ENCODE results near the gene IL25.
"Not testable (repeated sequence)": the region's sequence is repeated elsewhere in the genome, so short reads cannot be mapped to it uniquely, and the experiment has no call there.

IL25 gene

DNA sequence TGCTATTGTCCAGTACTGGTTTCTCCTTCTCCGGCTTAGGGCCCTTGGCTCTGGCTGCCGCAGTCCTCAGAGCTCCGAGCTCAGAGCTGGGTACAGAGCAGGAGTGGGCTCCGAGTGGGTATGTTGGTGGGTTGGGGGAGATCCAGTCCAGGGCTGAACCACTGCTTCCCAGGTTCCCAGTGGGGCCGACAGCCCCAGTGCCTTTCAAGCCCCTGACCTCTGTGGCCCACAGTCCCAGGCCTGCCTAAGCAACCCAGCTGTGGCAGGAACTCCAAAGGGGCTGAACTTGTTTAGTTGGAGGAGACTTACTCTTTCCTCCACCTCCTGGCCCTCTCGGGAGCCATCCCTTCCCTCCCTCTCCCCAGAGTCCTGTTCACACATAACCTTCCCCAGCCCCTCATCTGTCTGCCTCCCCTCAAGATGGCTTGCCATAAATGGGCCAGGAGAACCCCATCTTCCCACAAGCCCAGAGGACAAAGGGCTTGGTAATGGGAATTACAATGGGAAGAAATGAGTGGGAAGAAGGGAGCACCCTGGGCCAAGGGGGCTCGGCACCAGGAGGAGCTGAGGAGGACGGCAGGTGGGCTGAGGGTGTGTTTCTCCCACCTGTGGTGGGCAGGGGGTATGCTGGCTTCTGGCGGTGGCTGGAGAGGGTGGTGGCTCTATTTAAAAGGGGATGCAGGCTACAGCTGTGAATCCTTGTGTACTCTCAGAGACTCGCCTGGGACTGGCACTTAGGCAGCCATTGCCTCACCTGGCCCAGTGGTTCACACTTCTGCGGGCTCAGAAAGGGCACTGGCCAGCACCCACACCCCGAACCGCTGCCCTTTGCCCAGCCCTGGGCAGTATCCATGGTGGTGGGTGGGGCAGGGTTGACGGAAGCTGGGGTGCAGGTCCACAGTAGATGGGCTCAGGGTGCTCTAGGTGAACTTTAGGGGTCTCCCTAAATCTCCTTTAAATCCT is 39.2 kb downstream of the IL25 start:
- DNase-seq = no peak

DNA sequence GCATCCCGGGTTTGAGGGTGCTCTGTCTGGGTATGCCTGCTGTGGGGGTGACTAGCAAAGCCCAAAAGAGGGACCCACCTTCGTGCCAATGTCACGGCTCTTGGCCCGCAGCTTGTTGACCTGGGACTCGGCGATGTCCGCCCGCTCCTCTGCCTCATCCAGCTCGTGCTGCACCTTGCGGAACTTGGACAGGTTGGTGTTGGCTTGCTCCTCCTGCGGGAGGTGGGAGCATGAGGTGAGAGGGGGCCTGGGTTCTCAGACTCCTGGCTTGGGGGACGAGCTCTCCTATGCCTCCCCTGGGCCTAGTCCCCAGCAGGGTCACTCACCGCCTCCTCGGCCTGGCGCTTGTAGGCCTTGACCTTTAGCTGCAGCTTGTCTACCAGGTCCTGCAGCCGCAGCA is 41.1 kb downstream of the IL25 start:
- no peak for DNase-seq

DNA sequence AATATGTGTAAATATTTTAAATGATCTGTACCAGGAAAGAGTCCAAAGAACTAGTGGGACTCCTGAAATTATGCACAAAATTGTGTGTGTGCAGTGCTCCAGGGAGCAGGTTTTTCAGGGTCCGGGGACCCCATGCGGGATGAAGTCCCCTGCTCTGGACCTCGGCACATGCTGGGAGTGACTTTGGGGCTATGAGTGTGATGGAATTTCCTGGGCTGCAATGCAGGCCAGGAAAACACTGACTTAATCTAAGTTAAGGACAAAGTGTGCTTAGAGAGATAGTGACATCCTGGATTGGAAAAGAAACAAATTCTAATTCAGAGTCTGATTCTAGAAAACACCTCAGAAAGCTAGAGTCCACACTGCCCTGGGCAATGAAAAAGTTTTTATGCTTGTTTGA is 41.6 kb downstream of the IL25 start:
- no peak for DNase-seq

DNA sequence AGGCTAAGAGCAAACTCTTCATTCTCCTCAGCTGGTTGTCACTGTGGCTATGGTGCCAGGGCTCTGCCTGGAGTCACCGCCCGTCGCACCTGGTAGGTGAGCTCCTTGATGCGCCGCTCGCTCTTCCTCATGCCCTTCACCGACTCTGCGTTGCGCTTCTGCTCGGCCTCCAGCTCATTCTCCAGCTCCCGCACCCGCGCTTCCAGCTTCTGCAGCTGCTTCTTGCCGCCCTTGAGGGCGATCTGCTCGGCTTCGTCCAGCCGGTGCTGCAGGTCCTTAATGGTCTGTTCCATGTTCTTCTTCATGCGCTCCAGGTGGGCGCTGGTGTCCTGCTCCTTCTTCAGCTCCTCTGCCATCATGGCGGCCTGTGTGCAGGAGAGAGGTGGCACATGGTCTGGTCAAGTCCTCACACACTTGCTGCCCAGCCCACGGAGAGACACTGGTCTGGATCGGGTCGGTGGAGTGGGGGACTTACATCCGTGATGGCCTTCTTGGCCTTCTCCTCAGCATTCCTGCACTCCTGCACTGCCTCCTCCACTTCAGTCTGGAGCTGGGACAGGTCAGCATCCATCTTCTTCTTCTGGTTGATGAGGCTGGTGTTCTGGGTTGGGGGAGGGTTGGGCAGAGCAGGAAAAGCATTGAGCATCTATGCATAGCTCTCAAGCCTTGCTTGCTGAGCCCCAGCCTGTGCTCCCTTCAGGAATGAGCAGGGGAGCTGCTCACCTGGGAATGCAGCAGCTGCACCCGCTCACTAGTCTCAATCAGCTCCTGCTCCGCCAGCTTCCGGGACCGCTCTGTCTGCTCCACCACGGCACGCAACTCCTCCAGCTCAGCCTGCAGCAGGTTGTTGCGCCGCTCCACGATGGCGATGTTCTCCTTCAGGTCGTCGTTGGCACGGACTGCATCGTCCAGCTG is 42.6 kb downstream of the IL25 start:
- no peak for DNase-seq

DNA sequence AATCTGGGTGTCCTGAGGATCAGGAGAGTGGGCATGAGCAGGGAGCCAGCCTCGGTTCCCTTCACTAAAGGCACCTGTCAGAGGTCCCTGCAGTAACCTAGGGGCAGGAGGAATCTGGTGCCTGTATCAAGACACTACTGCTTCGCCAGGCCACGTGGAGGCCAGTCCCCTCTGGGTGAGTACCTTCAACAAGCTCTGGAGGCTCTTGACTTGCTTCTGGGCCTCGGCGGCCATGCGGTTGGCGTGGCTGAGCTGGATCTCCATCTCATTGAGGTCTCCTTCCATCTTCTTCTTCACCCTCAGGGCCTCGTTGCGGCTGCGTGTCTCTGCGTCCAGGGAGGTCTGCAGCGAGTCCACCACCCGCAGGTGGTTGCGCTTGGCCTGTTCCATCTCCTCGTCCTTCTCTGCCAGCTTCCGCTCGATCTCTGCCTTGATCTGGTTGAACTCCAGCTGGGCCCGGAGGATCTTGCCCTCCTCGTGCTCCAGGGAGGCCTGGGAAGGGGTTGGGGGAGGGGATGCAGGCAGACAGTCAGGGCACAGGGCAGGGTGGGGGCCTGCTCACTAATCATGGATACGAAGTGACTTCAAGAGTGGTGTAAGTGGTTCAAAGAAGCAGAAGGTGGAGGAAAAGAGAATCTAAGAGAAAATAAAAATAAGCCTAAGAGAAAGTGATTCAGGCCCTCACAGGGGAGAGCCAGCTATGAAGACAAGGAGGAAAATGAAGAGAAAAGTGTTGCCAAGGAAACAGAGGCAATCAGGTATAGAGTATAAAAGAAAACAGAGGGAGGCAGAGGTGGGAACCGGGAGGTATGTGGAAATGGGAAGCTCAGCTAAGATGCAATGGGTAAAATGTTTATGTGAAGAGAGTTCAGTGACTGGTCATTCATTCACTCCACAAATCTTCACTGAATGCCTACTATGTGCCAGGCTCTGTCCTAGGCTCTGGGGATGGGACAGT is 43.5 kb downstream of the IL25 start:
- DNase-seq = no peak

DNA sequence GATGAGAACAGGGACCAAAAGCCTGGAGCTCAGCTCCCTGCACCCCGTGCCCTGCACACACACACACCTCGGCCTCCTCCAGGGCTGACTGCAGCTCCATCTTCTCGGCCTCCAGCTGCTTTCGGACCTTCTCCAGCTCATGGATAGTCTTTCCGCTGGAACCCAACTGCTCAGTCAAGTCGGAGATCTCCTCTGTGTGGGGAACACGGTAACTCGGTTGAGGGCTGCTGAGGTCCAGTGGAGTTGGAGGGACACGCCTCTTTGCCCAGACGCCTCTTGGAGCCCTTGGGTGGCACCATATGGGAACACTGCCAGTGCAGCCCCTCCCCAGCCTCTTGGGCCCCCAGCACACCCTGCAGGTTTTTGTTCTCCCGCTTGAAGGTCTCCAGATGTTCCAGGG is 44.2 kb downstream of the IL25 start:
- DNase-seq = no peak

DNA sequence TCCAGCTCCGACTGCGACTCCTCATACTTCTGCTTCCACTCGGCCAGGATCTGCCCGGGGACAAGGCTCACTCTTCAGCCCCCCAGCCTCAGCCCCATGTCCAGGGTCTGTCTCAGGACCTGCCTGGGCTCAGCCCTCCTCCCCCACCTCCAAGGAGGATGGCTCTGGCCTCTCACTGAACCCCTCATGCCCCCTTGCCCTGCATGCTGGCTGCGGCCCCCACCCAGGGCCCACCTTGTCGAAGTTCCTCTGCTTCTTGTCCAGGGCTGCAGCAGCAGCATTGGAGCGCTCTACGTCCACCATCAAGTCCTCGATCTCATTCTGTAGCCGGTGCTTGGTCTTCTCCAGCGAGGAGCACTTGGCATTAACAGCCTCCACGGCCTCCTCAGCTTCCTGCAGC is 44.7 kb downstream of the IL25 start:
- DNase-seq = not testable (repeated sequence)

DNA sequence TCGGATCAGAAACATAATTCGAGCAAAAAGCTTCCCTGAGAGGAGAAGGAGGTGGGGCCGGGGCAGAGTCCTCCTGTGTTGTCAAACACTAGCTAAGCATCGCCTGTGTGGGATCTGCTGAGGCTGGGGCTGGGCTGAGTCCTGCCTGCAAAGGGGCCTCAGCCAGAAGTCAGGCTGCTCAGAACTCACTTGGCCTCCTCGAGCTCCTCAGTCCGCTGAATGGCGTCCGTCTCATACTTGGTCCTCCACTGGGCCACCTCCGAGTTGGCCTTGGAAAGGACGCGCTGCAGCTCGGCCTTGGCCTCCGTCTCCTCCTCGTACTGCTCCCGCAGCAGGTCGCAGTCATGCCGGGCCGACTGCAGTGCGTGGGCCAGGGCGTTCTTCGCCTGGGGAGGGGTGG is 45.4 kb downstream of the IL25 start:
- no peak for DNase-seq

DNA sequence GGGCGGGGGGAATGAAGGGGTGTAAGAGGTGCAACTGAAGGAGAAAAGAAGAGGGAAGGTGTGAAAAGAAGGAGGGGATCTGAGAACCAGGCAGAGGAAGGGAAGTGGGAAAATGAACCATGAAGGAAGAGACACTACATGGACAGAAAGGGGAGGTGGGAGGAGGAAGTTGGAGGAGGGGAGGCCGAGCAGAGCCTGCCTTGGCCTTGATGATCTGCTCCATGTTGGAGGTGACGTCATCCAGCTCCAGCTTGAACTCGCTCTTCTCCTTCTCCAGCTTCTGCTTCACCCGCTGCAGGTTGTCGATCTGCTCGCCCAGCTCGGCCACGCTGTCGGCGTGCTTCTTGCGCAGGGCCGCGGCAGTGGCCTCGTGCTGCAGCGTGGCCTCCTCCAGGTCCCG is 47.0 kb downstream of the IL25 start:
- DNase-seq = not testable (repeated sequence)

DNA sequence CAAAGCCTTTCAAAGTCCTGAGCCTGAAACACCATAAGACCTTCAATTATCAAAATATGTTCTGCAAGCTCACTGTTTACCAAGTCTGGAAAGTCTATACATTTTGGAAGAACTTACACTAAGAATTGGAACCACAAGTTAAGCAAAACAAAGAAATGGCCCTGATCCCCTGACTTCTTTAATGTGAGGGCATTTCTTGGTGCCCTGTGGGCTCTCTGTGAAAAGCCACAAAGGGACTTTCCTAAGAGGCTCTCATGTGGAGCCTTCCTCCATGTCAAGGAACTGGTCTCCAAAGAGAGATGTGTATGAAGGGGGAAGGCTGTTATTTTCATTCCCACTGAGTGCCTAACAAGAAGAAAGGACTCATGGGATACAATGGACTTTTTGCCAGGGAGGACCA is 49.0 kb downstream of the IL25 start:
- DNase-seq = peak in 1 of 5 experiments; percentile 40

DNA sequence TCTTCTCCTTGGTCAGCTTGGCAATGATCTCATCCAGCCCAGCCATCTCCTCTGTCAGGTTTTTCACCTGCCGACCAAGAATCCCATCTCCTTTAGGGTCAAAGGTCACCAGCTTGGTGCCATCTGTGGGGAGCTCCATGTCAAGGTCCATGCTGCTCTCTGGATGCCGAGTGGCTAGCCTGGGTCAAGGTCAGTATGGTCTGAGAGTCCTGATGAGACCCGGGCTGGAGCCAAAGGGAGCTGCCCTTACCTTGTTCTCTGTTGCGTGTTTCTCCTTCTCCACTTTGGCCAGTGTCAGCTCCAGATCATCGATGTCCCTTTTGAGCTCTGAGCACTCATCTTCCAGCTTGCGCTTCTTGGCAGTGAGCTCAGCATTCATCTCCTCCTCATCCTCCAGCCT is 51.0 kb downstream of the IL25 start:
- no peak for DNase-seq

DNA sequence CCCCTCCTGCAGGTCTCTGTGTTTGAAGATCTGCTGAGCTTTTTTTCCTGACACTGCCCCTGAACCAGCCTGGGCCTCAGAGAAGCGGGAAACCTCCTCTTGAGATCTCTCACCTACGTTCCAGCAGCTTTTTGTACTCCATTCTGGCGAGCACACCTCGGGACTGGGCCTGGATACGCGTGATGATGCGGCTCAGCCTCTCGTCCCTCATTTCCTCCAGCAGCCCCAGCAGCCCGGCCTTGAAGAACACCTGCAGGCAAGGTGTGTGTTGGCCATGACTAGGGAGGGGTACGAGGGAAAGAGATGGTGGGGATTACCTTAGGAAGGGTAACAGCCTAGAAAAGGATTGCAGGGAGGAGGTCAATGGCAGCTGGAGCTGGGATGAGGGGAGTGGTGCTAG is 52.6 kb downstream of the IL25 start:
- no peak for DNase-seq

DNA sequence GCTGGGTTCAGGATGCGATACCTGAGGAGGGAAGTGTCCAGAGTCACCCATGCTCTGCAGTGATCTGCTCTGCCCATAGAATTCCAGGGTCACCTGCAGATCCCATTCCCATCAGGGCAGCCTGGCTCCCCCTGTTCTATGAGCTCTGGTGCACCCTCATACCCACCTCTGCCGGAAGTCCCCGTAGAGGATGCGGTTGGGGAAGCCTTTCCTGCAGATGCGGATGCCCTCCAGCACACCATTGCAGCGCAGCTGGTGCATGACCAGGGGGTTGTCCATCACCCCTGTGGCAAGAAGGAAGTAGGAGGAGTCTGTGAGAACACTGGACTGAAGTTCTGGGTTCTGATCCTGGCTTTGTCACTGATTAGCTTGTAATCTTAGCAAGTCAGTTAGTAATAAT is 53.2 kb downstream of the IL25 start:
- peak in 1 of 5 experiments; percentile 4 for DNase-seq

All from T-helper 2 cell (primary cell).